Epithelial cell of esophagus (primary cell): ENCODE measurements around the gene NIT1.

Source experiments
- DNase-seq: peaks from one replicate; pipeline ENCODE4 v3.0.0; 2010; ENCODE audit warnings: low read depth
- H3K4me3 ChIP-seq: 2 replicates; pipeline ENCODE4 v1.5.1; 2011; ENCODE audit warnings: mild to moderate bottlenecking, low read length, control low read depth
- TF ChIP-seq, protein P1 (sequence below): IDR thresholded peaks from 2 replicates; pipeline ENCODE4 v1.5.1; 2011; ENCODE audit warnings: low read depth, mild to moderate bottlenecking, low read length, control low read depth, inconsistent platforms; ENCODE audit not compliant: insufficient read depth; ENCODE audit errors: missing control alignments

NIT1 gene

DNA sequence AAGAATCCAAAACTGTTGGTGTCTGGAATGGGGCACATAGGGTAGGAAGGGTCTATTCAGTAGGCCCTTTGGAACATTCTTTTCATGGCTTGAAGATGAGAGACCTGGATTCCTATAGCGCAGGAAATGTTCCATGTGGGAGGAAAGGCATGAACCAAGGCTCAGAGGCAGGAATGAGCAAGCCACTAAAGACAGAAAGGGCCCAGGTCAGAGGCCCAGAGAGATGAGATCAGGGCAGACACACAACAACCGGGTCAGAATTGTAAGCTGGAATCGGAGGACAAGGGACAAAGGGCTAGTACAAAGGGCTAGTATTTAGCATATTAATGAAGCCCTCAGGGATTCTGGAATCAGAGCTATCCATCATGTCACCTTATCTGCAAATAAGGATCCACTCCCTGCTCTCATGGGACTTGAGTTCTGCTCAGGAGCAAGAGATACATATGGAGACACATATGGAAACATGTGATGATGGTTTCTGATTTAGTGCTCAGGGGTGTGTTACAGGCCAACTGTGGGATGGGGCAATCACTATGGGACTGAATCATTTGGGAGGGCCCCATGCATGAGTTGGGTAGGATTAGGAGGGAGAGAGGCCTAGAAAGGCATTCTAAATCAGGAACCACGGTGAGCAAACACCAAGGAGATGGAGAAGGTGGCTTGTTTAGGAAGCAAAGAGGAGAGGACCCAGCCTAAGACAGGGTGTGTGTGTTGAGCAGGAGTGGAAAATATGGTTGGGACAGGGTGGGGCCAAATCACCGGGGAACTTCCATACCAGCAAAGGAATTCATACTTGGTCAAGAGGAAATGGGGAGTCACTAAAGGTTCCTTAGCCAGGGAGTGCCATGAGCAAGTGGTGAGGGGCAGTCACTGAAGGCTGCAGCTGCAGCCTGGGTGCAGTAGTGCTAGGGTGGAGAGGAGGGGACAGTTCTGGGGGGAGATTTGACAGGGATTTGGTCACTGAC, 37.2 kb upstream of the NIT1 start:
- DNase-seq, result peak; percentile 84
- TF ChIP-seq, protein P1, sequence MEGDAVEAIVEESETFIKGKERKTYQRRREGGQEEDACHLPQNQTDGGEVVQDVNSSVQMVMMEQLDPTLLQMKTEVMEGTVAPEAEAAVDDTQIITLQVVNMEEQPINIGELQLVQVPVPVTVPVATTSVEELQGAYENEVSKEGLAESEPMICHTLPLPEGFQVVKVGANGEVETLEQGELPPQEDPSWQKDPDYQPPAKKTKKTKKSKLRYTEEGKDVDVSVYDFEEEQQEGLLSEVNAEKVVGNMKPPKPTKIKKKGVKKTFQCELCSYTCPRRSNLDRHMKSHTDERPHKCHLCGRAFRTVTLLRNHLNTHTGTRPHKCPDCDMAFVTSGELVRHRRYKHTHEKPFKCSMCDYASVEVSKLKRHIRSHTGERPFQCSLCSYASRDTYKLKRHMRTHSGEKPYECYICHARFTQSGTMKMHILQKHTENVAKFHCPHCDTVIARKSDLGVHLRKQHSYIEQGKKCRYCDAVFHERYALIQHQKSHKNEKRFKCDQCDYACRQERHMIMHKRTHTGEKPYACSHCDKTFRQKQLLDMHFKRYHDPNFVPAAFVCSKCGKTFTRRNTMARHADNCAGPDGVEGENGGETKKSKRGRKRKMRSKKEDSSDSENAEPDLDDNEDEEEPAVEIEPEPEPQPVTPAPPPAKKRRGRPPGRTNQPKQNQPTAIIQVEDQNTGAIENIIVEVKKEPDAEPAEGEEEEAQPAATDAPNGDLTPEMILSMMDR, result no peak

DNA sequence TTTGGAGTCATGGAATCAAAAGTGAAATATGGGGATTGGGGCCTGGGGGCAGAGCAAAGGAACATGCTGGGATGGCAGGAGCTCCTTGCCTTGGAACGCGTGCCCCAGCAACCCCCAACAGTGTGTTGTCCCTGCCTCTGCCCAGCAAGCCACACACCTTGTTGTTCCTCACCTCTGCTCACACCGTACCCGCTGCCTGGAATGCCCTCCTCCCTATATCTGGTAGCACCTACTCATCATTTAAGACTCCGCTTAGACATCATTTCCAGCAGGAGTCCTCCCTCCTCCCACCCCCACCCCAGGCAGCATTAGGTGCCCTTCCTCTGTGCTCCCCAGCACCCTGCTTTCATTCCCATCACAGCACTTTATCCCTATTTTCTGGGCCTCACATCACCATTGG, 36.4 kb upstream of the NIT1 start:
- TF ChIP-seq, protein P1, result no peak
- H3K4me3 ChIP-seq, result no peak overlapping the region
- DNase-seq, result peak; percentile 48

More for the DNA sequence above, 37.2 kb upstream of the NIT1 start:
- no peak overlapping the region for H3K4me3 ChIP-seq

DNA sequence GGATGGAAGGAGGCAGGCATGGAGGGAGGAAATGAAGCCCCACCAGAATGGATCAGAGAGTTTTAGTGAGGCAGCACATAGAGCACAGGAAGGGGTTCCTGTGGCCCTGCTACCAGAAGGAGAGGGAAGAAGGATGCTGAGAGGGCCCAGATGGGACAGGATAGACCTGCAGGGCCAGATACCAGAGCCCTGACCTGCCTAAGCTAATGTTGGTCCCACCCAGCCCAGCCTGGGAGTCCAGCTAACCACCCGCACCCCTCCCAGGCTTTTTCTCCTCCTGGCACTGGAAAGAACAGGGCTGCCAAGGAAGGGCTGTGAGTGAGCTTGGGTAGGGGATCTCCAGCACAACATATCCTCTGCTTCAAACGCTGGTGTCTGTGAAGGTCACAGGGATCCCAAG, 35.4 kb upstream of the NIT1 start:
- TF ChIP-seq, protein P1, result no peak
- no peak overlapping the region for H3K4me3 ChIP-seq
- DNase-seq, result peak; percentile 73

DNA sequence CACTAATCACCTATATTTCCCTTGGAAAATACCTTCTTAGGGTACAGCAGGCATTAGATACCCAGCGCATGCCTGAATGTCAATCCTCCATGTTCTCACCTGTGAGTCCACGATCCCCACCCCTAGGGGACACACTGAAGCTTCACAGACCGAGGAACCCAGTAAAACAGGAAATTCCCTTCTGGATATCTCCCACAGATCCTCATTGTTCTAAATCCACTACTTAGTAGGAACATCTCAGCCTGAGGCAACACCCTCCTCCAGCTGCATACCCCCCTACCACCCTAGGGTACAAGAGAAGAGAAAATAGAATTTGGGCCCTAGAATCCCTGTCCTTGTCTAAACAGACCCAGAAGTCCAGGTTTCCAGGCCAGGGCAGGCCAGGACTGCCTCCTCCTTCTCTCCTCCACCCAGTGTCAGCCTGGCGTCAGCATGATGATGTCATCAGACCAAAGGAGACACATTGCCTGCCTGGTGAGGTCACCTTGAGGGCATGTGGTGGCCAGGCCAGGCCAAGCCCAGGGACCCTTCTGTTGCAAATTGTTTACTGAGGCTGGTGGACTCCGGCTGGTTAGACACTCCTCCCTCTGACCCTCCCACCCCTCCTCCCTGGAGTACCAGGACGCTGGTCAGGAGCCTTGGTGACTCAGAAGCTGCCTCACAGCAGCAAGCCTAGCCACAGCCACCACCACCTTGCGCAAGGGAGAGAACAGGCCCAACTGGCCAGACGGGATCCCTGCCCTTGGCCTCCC, 34.7 kb upstream of the NIT1 start:
- TF ChIP-seq, protein P1, result no peak
- H3K4me3 ChIP-seq, result peak overlapping the region; percentile 36
- peak; percentile 99 for DNase-seq

DNA sequence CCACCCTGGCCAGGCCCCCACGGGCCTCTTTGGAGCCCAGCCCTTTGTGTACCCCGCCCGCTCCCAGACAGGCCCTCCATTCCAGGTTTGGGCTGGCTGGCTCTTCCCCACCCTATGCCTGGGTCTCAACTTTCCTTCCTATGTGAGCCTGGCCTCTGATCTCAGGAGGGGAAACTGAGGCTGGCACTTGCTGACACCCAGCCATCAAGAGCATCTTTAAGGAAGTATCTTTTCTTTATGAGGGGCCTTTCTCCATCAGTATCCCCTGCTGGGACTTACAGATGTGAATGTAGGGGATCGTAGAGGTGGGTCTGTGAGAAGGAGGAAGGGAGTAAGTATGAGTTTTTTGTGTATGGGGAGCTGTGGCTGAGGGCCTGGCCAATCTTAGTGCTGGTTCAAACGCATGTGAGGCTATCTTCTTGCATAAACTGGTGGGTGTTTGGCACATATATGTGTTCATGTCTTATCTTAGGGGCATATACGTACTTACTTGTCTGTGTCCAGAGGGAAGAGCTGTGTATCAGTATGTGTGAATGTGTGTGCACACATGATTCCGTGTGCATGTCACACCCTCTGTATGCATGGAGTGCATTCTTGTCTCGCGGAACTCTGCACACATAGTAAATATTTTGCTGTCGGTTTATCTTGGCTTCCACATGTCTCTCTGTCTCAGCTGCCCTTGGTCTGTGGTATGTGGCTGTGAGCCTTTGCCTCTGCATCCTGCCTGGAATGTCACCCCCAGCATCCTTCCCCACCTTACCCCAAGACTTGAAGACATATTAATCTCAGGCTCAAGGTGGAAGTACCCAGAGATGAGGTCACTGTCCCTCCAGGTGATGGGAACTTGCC, 33.9 kb upstream of the NIT1 start:
- H3K4me3 ChIP-seq, result peak overlapping the region; percentile 88
- DNase-seq, result peak; percentile 45
- TF ChIP-seq, protein P1, result no peak

DNA sequence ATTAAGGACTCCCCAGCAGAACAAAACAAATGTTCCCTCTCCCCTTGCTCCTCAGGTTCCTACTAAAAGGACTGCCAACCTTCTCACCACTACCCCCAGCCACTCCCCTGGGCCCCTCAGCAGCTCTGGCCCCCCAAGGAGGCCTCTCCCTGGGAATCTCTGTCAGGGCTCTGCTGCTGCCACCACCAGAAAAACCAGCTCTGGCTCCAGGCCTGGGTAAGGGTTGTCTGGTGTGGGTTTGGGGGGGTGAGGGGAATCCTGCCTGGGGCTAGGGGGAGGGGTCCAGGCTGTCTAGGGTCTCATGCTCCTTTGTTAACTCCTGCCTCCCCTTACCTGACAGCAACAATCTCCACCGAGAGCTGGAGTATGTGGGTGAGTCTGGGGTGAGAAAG, 33.3 kb upstream of the NIT1 start:
- TF ChIP-seq, protein P1, result no peak
- no peak for DNase-seq
- peak overlapping the region; percentile 88 for H3K4me3 ChIP-seq
